ENCODE data around the gene BST2. TPM values are rescaled to one million over a fixed set of nuclear protein-coding genes. Genes with fewer than 3 reads are reported as not detected.
A peak's percentile ranks its signal among the peaks of the same experiment; 100 is the strongest.

The BST2 gene
- total and polyA plus RNA-seq, 2 donors, result 11.5 to 103 TPM

- Histone ChIP-seq H3K4me1 (ENCODE audit: insufficient read depth) (peaks cover under 1% of the 10 kb centered on the region), H3K36me3 (ENCODE audit: insufficient read depth) (no peaks in the 10 kb centered on the region), H3K27ac (ENCODE audit: low read depth) (no peak overlapping the region), H3K4me3 (ENCODE audit: low read depth, low read length) (peak overlapping the region; percentile 17)
- no peak for DNase-seq (ENCODE audit: extremely low spot score)
- 58% methylated on average over 2 of the region's 2 CpGs for WGBS
These were observed 1.4 kb upstream of the BST2 start for GRCh38 chr19:17406887-17407196.

GRCh38 chr19:17406046-17406886 is 836 bp upstream of the BST2 start:
- Histone ChIP-seq H3K4me3 (ENCODE audit: low read depth, low read length) (peak overlapping the region; percentile 38), H3K27ac (ENCODE audit: low read depth) (peak overlapping the region; percentile 55), H3K36me3 (ENCODE audit: insufficient read depth) (no peaks in the 10 kb centered on the region), H3K4me1 (ENCODE audit: insufficient read depth) (no peaks in the 10 kb centered on the region)
- 81% methylated on average over 10 of the region's 10 CpGs for WGBS
- no peak for DNase-seq (ENCODE audit: extremely low spot score)

GRCh38 chr19:17404621-17405249 is 695 bp downstream of the BST2 start:
- Histone ChIP-seq H3K36me3 (ENCODE audit: insufficient read depth) (no peaks in the 10 kb centered on the region), H3K4me3 (ENCODE audit: low read depth, low read length) (peak overlapping the region; percentile 38)
- no peak for DNase-seq (ENCODE audit: extremely low spot score)

GRCh38 chr19:17404015-17404414 is 1.4 kb downstream of the BST2 start:
- 86% methylated on average over 6 of the region's 6 CpGs for WGBS
- Histone ChIP-seq H3K4me1 (ENCODE audit: insufficient read depth) (no peaks in the 10 kb centered on the region), H3K27ac (ENCODE audit: low read depth) (no peak overlapping the region), H3K36me3 (ENCODE audit: insufficient read depth) (no peaks in the 10 kb centered on the region), H3K4me3 (ENCODE audit: low read depth, low read length) (no peak overlapping the region)
- DNase-seq (ENCODE audit: extremely low spot score), result no peak

More at GRCh38 chr19:17404621-17405249, 695 bp downstream of the BST2 start:
- no peak overlapping the region for H3K27ac ChIP-seq (ENCODE audit: low read depth)
- WGBS, result 88% methylated on average over 7 of the region's 7 CpGs
- no peaks in the 10 kb centered on the region for H3K4me1 ChIP-seq (ENCODE audit: insufficient read depth)

- 47% methylated on average over 35 of the region's 36 CpGs for WGBS
These were observed 2.2 kb downstream of the BST2 start for GRCh38 chr19:17402982-17403855.

GRCh38 chr19:17401628-17402027 is 3.8 kb downstream of the BST2 start:
- no peak overlapping the region for H3K4me3 ChIP-seq (ENCODE audit: low read depth, low read length)
- no peak overlapping the region for H3K27ac ChIP-seq (ENCODE audit: low read depth)
- H3K36me3 ChIP-seq (ENCODE audit: insufficient read depth), result no peaks in the 10 kb centered on the region
- WGBS, result 87% methylated on average over 6 of the region's 6 CpGs
- no peaks in the 10 kb centered on the region for H3K4me1 ChIP-seq (ENCODE audit: insufficient read depth)
- DNase-seq (ENCODE audit: extremely low spot score), result no peak

More at GRCh38 chr19:17402982-17403855, 2.2 kb downstream of the BST2 start:
- Histone ChIP-seq H3K4me3 (ENCODE audit: low read depth, low read length) (no peak overlapping the region), H3K27ac (ENCODE audit: low read depth) (no peak overlapping the region), H3K36me3 (ENCODE audit: insufficient read depth) (no peaks in the 10 kb centered on the region), H3K4me1 (ENCODE audit: insufficient read depth) (no peaks in the 10 kb centered on the region)
- no peak for DNase-seq (ENCODE audit: extremely low spot score)

GRCh38 chr19:17398902-17399527 is 6.4 kb downstream of the BST2 start:
- no peak for DNase-seq (ENCODE audit: extremely low spot score)
- Histone ChIP-seq H3K4me3 (ENCODE audit: low read depth, low read length) (no peak overlapping the region), H3K27ac (ENCODE audit: low read depth) (no peak overlapping the region), H3K36me3 (ENCODE audit: insufficient read depth) (no peaks in the 10 kb centered on the region), H3K4me1 (ENCODE audit: insufficient read depth) (no peaks in the 10 kb centered on the region)
- WGBS, result 63% methylated on average over 8 of the region's 8 CpGs

- DNase-seq (ENCODE audit: extremely low spot score), result no peak
These were observed 10.5 kb downstream of the BST2 start for GRCh38 chr19:17394891-17395415.

GRCh38 chr19:17393914-17394313 is 11.5 kb downstream of the BST2 start, which contains the start of gene CCDC194:
Gene CCDC194 (minus strand): TSS chr19:17394196. CDS start chr19:17394158, 38 bp downstream.
- H3K36me3 ChIP-seq (ENCODE audit: insufficient read depth), result no peaks in the 10 kb centered on the region
- H3K4me1 ChIP-seq (ENCODE audit: insufficient read depth), result no peaks in the 10 kb centered on the region
- WGBS, result 32% methylated on average over 41 of the region's 41 CpGs
- DNase-seq (ENCODE audit: extremely low spot score), result no peak
- no peak within 1 kb of the TSS for H3K27ac ChIP-seq (ENCODE audit: low read depth)
- H3K4me3 ChIP-seq (ENCODE audit: low read depth, low read length), result no peak within 1 kb of the TSS

More at GRCh38 chr19:17394891-17395415, 10.5 kb downstream of the BST2 start:
- Histone ChIP-seq H3K4me3 (ENCODE audit: low read depth, low read length) (no peak overlapping the region), H3K4me1 (ENCODE audit: insufficient read depth) (no peaks in the 10 kb centered on the region), H3K36me3 (ENCODE audit: insufficient read depth) (no peaks in the 10 kb centered on the region), H3K27ac (ENCODE audit: low read depth) (no peak overlapping the region)
- WGBS, result 17% methylated on average over 19 of the region's 19 CpGs

- DNase-seq (ENCODE audit: extremely low spot score), result no peak
- WGBS, result 58% methylated on average over 2 of the region's 2 CpGs
- Histone ChIP-seq H3K36me3 (ENCODE audit: insufficient read depth) (no peaks in the 10 kb centered on the region), H3K4me1 (ENCODE audit: insufficient read depth) (no peaks in the 10 kb centered on the region), H3K4me3 (ENCODE audit: low read depth, low read length) (no peak overlapping the region), H3K27ac (ENCODE audit: low read depth) (no peak overlapping the region)
These were observed 12.4 kb downstream of the BST2 start for GRCh38 chr19:17393002-17393401.

GRCh38 chr19:17391371-17392151 is 13.9 kb downstream of the BST2 start:
- no peak for DNase-seq (ENCODE audit: extremely low spot score)
- no peak overlapping the region for H3K27ac ChIP-seq (ENCODE audit: low read depth)
- H3K36me3 ChIP-seq (ENCODE audit: insufficient read depth), result no peaks in the 10 kb centered on the region
- peak overlapping the region; percentile 23 for H3K4me3 ChIP-seq (ENCODE audit: low read depth, low read length)
- H3K4me1 ChIP-seq (ENCODE audit: insufficient read depth), result no peaks in the 10 kb centered on the region
- WGBS, result 13% methylated on average over 26 of the region's 26 CpGs

- Histone ChIP-seq H3K36me3 (ENCODE audit: insufficient read depth) (no peaks in the 10 kb centered on the region), H3K4me3 (ENCODE audit: low read depth, low read length) (peak overlapping the region; percentile 23), H3K4me1 (ENCODE audit: insufficient read depth) (no peaks in the 10 kb centered on the region), H3K27ac (ENCODE audit: low read depth) (no peak overlapping the region)
- peak; percentile 82 for DNase-seq (ENCODE audit: extremely low spot score)
- WGBS, result under 1% methylated on average over 50 of the region's 50 CpGs
These were observed 14.6 kb downstream of the BST2 start for GRCh38 chr19:17390665-17391370.

Measured in urinary bladder (tissue), 4 donors.